ENCODE results near the gene RNFT2. TPM values are rescaled to one million over a fixed set of nuclear protein-coding genes. Genes with fewer than 3 reads are reported as not detected.

The RNFT2 gene
- total RNA-seq, 1 experiment from 2014 or later = 29.5 TPM

GRCh38 chr12:116862167-116862566 lies 124.1 kb downstream of the RNFT2 start:
- no peak overlapping the region for H2BK20ac ChIP-seq (ENCODE audit: low read depth, low read length, poor library complexity, severe bottlenecking)
- no peak overlapping the region for H2BK120ac ChIP-seq (ENCODE audit: low read depth, low read length, poor library complexity, severe bottlenecking)
- no peak for DNase-seq
- H3K23ac ChIP-seq (ENCODE audit: insufficient read length, low read depth, low read length) = no peak overlapping the region
- Mint-ChIP-seq H3K9me3 (no peaks in the 10 kb centered on the region), H3K4me1 (peaks cover 9 to 22% of the 10 kb centered on the region in 2 experiments), H3K27ac (no peak overlapping the region), H3K36me3 (ENCODE audit: insufficient read depth in 1 of 3, low read depth in 3 of 3) (no peaks in the 10 kb centered on the region; a peak in 1 of 7 replicates), H3K27me3 (ENCODE audit: low read depth) (peaks cover 2% of the 10 kb centered on the region), H3K4me3 (no peak overlapping the region)
- H3K9ac ChIP-seq (ENCODE audit: extremely low read depth, insufficient read length, low read length) = no peak overlapping the region
- H2AFZ ChIP-seq (ENCODE audit: low read length) = no peak overlapping the region
- no peaks in the 10 kb centered on the region for H4K20me1 ChIP-seq (ENCODE audit: control insufficient read depth, insufficient read depth, insufficient read length)
- H3K9me3 ChIP-seq (ENCODE audit: control insufficient read depth, low read depth, low read length) = no peaks in the 10 kb centered on the region
- H3K18ac ChIP-seq (ENCODE audit: insufficient read length, low read depth, low read length) = no peak overlapping the region
- no peak overlapping the region for H4K8ac ChIP-seq (replicated peaks; ENCODE audit: insufficient read length, low read depth, low read length)
- no peak overlapping the region for H3K4ac ChIP-seq (ENCODE audit: low read depth, low read length)
- H3K56ac ChIP-seq (ENCODE audit: insufficient read length, low read depth, low read length) = no peak overlapping the region
- H2BK12ac ChIP-seq (ENCODE audit: insufficient read length, low read depth, low read length) = no peak overlapping the region
- no peaks in the 10 kb centered on the region for H3K79me1 ChIP-seq (ENCODE audit: insufficient read depth, low read depth, low read length, poor library complexity, severe bottlenecking)
- H3K27me3 ChIP-seq (ENCODE audit: insufficient read depth, low read length) = no peaks in the 10 kb centered on the region
- TF ChIP-seq CTCF (conservative IDR thresholded peaks at IDR 0.05) = no peak
- H3T11ph ChIP-seq (ENCODE audit: low read length) = no peak overlapping the region
- H2BK15ac ChIP-seq (ENCODE audit: low read depth, low read length) = no peak overlapping the region
- no peaks in the 10 kb centered on the region for H3K4me1 ChIP-seq (ENCODE audit: insufficient read depth, low read length)
- no peak overlapping the region for H2AK5ac ChIP-seq (ENCODE audit: insufficient read length, low read length)
- no peak overlapping the region for H3K4me2 ChIP-seq (ENCODE audit: insufficient read depth, insufficient read length, low read length)
- no peaks in the 10 kb centered on the region for H3K79me2 ChIP-seq (ENCODE audit: insufficient read depth, low read length)
- H3K23me2 ChIP-seq (ENCODE audit: insufficient read length, low read depth, low read length, poor library complexity, severe bottlenecking) = no peaks in the 10 kb centered on the region
- no peak overlapping the region for H2BK5ac ChIP-seq (ENCODE audit: insufficient read length, low read length)
- no CpG with 5 or more reads among the region's 4 CpGs for WGBS (ENCODE audit: extremely low coverage, insufficient read length, low lambda C conversion rate)
- H3K27ac ChIP-seq (ENCODE audit: insufficient read length, low read depth, low read length) = no peak overlapping the region
- no peak overlapping the region for H3K14ac ChIP-seq (ENCODE audit: insufficient read depth, low read length)
- no peak overlapping the region for H4K5ac ChIP-seq (ENCODE audit: insufficient read length, low read depth, low read length)
- no peak overlapping the region for H4K91ac ChIP-seq (ENCODE audit: insufficient read length, low read depth, low read length)

Data from H9 (cell line).